ENCODE data around the gene THUMPD3.

- TF ChIP-seq POLR2A (IDR thresholded peaks at IDR 0.05): no peak
- no peak for TF ChIP-seq CTCF (IDR thresholded peaks at IDR 0.05)
Measured at GRCh38 chr3:9390265-9390888, 27.5 kb downstream of the THUMPD3 start.
